Measurements from ENCODE around the gene GDF9. TPM values are rescaled to one million over a fixed set of nuclear protein-coding genes. Genes with fewer than 3 reads are reported as not detected.

Gene GDF9
- total RNA-seq, 1 experiment from 2014 or later: not detected

GRCh38 chr5:132816083-132816482 lies 50.2 kb downstream of the GDF9 start:
- Histone ChIP-seq H3K27me3 (peaks cover 12% of the 10 kb centered on the region), H3K9me3 (no peaks in the 10 kb centered on the region), H3K36me3 (no peaks in the 10 kb centered on the region), H3K4me3 (no peak overlapping the region)
- no peak for DNase-seq

- peaks cover 12% of the 10 kb centered on the region for H3K27me3 ChIP-seq
- H3K9me3 ChIP-seq: no peaks in the 10 kb centered on the region
- no peak overlapping the region for H3K4me3 ChIP-seq
- no peaks in the 10 kb centered on the region for H3K36me3 ChIP-seq
- DNase-seq: no peak
Measured at GRCh38 chr5:132815454-132815853, 50.8 kb downstream of the GDF9 start.

GRCh38 chr5:132814503-132815294 lies 51.6 kb downstream of the GDF9 start:
- DNase-seq: no peak
- H3K27me3 ChIP-seq: peaks cover 12% of the 10 kb centered on the region
- H3K9me3 ChIP-seq: no peaks in the 10 kb centered on the region

GRCh38 chr5:132813599-132814502 lies 52.4 kb downstream of the GDF9 start:
- Histone ChIP-seq H3K27me3 (peaks cover 12% of the 10 kb centered on the region), H3K36me3 (no peaks in the 10 kb centered on the region), H3K4me3 (peak overlapping the region; percentile 17; the same call in 1 of the 2 replicates), H3K9me3 (no peaks in the 10 kb centered on the region)
- DNase-seq: peak; percentile 56

More at GRCh38 chr5:132814503-132815294, 51.6 kb downstream of the GDF9 start:
- Histone ChIP-seq H3K36me3 (no peaks in the 10 kb centered on the region), H3K4me3 (no peak overlapping the region)

- H3K9me3 ChIP-seq: no peaks in the 10 kb centered on the region
- H3K36me3 ChIP-seq: no peaks in the 10 kb centered on the region
- H3K27me3 ChIP-seq: peaks cover 12% of the 10 kb centered on the region
- H3K4me3 ChIP-seq: peak within 1 kb of the TSS; percentile 45
- DNase-seq: peak; percentile 31
Measured at GRCh38 chr5:132812781-132813598, 53.3 kb downstream of the GDF9 start, which contains the start of gene SOWAHA. TSS of gene SOWAHA (plus strand) at chr5:132813302. CDS start at chr5:132813622, 320 bp downstream.

GRCh38 chr5:132812123-132812765 lies 54.0 kb downstream of the GDF9 start:
- H3K27me3 ChIP-seq: peaks cover 12% of the 10 kb centered on the region
- DNase-seq: no peak
- H3K36me3 ChIP-seq: no peaks in the 10 kb centered on the region
- peak overlapping the region; percentile 45 for H3K4me3 ChIP-seq
- H3K9me3 ChIP-seq: no peaks in the 10 kb centered on the region

Other genes with a start within 250 kb of the GDF9 start
- gene IL13, start 208.3 kb downstream of the GDF9 start, total RNA-seq (2014; rRNA removed; shearing (Covaris generic); ENCODE audit: low replicate concordance): not detected in 2 replicates
- gene IL4, start 192.5 kb downstream of the GDF9 start, total RNA-seq (2014; rRNA removed; shearing (Covaris generic); ENCODE audit: low replicate concordance): not detected in 2 replicates
- 5.3 and 6.2 TPM in 2 replicates for gene KIF3A, start 128.9 kb downstream of the GDF9 start, total RNA-seq (2014; rRNA removed; shearing (Covaris generic); ENCODE audit: low replicate concordance)
- gene CCNI2, start 119.0 kb downstream of the GDF9 start, total RNA-seq (2014; rRNA removed; shearing (Covaris generic); ENCODE audit: low replicate concordance): 0.27 TPM in 1 of 2 replicates, not detected in the other
- gene SEPTIN8, start 89.2 kb downstream of the GDF9 start, total RNA-seq (2014; rRNA removed; shearing (Covaris generic); ENCODE audit: low replicate concordance): 36.9 and 53.8 TPM in 2 replicates
- not detected in 2 replicates for gene SOWAHA, start 53.2 kb downstream of the GDF9 start, total RNA-seq (2014; rRNA removed; shearing (Covaris generic); ENCODE audit: low replicate concordance)
- gene SHROOM1, start 35.8 kb downstream of the GDF9 start, total RNA-seq (2014; rRNA removed; shearing (Covaris generic); ENCODE audit: low replicate concordance): 8.6 and 16.4 TPM in 2 replicates
- 388 and 1,689 TPM in 2 replicates for gene UQCRQ, start 173 bp upstream of the GDF9 start, total RNA-seq (2014; rRNA removed; shearing (Covaris generic); ENCODE audit: low replicate concordance)
- gene LEAP2, start 7.2 kb upstream of the GDF9 start, total RNA-seq (2014; rRNA removed; shearing (Covaris generic); ENCODE audit: low replicate concordance): 1.4 TPM in 1 of 2 replicates, not detected in the other
- 18.3 and 26.9 TPM in 2 replicates for gene AFF4, start 97.2 kb upstream of the GDF9 start, total RNA-seq (2014; rRNA removed; shearing (Covaris generic); ENCODE audit: low replicate concordance)
- gene ZCCHC10, start 160.1 kb upstream of the GDF9 start, total RNA-seq (2014; rRNA removed; shearing (Covaris generic); ENCODE audit: low replicate concordance): 20.5 and 32.5 TPM in 2 replicates
- gene HSPA4, start 185.5 kb upstream of the GDF9 start, total RNA-seq (2014; rRNA removed; shearing (Covaris generic); ENCODE audit: low replicate concordance): 300 and 358 TPM in 2 replicates